Hematopoietic multipotent progenitor cell treated with erythropoietin and hydrocortisone succinate and interleukin-3 and kit ligand, for 17 days (in vitro differentiated cells): ENCODE measurements around the gene ST6GALNAC2.
"Not testable (repeated sequence)": the region's sequence is repeated elsewhere in the genome, so short reads cannot be mapped to it uniquely, and the experiment has no call there.

ENCODE experiments used
- DNase-seq: peaks from one replicate; pipeline ENCODE4 v3.0.0-alpha.2; 2015; ENCODE audit warnings: low spot score

Gene ST6GALNAC2

DNA sequence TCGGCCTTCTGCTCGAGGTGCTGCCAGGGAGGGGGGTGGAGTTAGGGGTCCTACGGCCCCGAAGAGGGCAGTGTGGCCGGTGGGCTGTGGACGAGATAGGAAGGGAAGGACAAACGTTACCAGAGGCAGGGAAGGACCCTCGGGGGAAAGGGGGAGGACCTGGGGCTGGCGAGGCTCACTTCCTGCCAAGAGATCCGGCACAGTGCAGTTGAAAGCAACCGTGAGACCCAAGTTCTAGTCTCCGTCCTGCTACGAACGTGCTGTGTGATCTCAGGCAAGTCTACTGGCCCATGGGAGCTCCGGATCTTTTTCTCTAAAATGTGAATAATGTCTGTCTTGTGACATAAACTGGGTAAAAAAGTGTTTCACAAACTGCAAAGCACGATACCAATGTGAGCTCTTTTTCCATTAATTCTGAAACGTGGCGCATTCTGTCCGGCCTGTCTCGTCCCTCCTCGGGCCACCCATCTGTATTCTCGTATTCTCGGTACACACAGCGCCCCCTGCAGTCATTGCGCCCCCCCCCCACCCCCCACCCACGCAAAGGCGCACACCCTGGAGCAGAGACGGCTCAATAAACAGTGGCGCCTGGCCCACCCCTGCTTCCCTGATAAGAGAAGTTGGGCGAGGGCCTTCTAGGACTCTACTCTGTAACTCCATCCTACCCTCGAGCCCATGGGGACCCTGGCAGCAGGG, 57.0 kb downstream of the ST6GALNAC2 start:
- no peak for DNase-seq

DNA sequence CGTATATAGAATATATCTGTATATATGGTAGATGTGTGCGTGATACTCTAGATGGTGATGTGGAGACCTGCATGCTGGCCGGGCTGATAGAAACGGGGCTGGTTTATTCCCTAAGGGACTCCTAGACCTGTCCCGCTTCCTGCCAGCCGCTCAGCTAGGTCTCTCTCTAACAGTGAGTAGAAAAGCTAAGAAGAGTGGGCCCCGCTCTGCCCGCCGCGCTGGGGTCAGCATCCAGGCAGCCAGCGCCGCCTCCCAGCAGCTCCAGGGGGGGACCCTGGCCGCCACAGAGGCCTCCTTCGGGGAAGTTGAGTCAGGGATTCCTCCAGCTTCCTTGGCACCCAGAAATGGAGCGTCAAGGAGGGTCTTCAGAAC, 57.5 kb downstream of the ST6GALNAC2 start:
- DNase-seq, result no peak

DNA sequence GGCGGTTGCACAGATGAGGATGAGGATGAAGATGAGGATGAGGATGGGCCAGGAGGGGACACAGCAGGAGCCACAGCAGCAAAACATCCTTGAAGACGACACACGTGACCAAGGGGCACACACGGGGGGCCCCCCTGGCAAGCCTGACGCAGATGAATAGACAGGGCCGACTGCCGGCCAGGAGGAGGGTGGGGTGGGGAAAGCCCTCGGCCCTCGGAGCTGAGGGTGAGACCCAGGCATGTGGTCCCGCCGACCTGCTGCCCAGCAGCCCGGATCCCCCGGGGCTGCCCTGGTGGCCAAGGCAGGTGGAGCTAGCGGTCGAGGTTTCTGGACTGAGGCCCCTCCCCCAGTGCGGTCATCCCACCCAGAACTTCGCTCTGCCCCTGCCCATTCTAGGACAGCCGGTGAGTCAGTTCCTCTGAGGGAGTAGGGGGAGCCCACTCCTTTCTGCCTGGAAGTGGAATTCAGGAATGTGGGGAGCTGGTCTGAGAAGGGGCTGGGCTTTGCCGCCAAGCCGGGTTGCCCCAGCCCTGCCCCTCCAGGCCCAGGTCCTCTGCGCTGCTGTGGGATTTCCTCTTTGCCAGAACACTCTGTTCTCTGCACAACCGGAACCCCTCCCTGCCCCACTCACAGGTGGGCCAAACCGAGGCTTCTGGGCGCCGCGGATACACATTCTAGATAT, 58.1 kb downstream of the ST6GALNAC2 start:
- DNase-seq, result no peak

DNA sequence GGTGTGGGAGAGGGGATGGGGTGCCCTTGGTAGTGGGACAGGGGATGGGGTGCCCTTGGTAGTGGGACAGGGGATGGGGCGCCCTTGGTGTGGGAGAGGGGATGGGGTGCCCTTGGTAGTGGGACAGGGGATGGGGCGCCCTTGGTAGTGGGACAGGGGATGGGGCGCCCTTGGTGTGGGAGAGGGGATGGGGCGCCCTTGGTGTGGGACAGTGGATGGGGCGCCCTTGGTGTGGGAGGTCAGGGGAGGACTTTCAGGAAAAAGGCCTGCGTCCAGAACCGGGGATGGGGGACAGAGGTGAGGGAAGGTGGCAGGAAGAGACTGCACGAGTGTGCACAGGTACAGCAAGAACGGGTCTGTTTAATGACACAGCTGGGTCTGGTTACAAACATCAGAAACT, 58.6 kb downstream of the ST6GALNAC2 start:
- not testable (repeated sequence) for DNase-seq

DNA sequence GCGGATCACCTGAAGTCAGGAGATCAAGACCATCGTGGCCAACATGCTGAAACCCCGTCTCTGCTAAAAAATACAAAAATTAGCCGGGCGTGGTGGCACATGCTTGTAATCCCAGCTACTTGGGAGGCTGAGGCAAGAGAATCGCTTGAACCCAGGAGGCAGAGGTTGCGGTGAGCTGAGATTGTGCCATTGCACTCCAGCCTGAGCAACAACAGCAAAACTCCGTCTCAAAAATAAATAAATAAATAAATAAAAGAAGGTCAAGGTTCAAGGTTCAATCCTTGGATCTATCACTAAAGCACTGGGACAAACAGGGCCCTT, 60.2 kb downstream of the ST6GALNAC2 start:
- not testable (repeated sequence) for DNase-seq

DNA sequence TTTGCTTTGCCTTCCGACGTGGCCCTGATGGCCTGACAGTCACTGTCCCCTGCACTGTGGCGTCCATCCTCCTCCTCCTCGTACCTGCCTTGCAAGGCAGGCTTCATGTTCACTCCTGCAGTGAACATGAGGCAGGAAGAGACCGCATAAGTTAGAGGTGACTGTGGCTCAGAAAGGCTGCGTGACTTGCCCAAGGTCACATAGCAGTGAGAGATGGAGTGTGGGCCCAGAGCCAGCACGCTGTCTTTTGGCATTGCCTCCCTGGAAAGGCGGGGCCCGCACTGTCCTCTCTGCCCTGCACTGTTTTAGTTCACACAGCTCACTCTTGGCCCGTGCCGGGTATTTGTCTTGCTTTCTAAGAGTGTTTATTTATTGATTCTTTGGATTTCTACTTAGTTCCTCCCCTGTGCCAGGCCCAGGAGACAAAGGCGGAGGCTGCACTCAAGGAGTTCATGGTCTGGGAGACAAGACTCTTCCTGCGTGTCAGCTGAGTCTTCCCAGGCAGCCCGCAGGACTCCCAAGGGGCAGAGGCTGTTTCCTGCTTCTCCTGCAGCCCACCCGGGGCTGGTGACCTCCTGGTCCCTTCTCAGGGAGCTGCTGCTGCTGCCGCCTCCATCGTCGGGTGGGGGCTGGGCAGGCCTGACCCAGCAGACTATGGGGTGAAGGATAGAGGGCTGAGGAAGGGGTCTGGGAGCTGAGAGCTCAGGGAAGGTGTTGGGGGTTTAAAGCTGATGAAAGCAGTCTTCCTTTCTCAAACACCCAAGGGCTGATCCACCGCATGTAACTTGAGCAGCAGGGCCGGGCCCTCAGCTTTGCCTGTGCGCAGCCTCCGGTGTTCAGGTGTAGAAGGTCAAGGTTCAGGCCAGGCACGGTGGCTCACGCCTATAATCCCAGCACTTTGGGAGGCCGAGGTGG, 60.8 kb downstream of the ST6GALNAC2 start:
- DNase-seq, result no peak

DNA sequence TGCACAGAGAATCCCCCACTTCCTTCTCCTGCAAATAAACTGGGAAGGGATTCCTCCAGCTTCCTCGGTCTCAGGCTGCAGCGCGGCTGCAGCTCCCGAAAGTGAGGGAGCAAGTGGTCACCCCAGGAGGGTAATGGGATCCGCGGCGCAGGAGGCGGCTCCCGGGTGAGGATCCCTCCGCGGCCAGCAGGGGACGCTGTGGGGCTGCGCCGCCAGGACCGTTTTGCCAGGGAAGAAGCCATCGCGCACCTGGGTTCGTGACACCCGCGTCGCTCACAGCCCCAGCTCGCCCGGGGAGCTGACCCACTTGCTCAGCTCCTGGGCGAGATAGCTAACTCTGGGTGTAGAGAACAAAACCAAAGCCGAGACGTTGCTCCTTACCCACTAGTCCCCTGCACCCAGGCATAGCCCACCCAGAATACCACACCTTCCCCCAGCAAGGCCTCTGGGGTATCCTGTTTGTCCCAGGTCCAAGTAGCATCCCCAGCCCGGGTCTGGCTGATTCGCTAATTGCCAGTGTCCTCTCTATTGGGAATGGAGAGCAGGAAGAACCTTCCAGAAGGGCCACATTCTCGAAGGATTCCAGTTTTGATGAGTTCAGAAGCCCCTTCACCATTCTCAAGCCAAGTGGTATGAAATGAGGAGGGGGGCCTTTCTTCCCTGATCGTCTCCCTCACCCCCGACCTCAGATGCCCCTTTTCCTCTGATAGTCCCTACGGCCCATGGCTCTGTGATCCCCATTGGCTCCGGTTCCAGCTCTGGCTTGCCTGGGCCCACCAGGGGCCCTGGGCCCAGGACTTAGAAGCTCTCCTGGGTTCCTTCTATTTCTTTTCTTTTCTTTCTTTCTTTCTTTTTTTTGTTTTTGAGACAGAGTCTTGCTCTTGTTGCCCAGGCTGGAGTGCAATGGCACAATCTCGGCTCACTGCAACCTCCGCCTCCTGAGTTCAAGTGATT, 62.3 kb downstream of the ST6GALNAC2 start:
- DNase-seq, result peak; percentile 75

DNA sequence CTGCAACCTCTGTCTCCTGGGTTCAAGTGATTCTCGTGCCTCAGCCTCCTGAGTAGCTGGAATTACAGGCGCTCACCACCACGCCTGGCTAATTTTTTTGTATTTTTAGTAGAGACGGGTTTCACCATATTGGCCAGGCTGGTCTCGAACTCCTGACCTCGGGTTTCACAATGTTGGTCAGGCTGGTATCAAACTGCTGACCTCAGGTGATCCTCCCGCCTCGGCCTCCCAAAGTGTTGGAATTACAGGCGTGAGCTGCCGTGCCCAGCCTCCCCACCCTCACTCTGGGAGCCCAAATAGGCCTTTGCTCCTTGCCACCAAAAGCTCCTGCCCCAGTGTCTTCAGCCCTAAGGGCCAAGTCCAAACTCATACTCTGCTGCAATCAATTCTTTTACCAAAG, 64.0 kb downstream of the ST6GALNAC2 start:
- DNase-seq, result not testable (repeated sequence)

DNA sequence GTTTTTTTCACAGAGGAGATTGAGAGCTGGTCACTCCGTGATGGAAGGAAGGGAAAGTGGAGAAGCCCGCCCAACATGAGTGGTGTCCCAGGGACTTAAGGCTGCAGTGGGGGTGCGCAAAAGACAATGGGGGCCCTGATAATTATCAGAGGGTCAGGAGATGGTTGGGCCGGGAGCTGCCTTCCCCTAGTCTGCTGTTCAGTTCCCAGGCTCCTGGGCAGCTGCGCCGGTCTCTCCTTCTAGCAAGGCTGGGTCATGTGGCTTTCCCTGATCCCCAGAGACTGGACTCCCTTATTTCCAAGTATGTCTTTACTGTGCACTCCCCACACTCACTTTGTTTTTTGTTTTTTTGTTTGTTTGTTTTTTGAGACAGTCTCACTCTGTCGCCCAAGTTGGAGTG, 64.4 kb downstream of the ST6GALNAC2 start:
- DNase-seq, result no peak

DNA sequence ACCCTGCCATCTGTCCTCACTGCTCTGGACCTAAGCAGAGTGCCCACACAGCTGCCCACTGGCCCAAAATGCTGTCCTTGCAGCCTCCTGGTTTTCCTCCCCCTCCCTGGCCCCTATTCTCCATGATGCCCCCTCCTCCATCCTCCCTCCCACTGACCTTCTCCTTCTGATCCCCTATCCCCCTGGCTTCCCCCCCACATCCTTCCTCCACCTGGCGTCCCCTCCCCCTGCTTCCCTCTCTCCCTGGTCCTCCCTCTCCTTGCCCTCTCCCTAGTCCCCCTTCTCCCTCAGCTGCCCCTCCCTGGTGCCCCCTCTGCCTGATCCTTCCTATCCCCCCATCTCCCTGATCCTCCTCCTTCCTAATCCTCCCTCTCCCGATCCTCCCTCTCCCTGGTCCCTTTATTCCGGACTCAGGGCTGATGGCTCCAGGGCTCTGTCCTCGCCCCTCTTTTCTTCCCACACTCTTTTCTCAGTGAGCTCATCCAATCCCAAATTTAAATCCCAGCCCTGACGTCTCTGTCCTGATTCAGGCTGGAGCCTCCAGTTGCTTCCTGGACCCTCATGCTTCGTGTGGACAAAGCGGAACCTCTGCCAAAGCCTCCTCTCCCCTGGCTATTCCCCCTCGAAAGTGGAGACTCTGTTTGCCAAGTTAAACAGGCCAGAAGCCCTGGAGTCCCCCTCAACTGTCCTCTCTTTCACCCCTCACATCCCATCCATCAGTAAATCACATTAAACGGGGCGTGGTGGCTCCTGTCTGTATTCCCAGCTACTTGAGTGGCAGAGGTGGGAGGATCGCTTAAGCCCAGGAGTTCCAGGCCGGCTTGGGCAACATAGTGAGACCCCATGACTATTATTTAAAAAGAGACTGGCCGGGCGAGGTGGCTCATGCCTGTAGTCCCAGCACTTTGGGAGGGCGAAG, 66.4 kb downstream of the ST6GALNAC2 start:
- no peak for DNase-seq

DNA sequence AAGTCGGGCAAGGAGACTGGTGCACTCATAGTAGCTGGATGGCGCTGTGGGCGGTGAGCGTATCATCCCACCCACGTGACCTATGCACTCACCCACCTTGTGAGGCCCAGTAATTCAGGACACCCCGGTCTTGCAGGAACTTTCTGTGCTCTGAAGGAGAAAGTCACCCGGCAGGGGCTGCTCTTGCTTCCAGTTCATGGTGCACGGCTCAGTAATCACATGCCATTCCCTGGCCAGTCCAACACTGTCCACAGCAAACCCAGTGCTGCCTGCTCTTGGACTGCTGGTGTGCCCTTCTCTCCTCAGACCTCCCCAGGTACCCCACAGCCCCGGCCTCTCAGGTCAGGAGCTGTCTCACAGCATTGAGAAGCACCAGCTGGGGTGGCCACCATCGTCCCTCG, 68.0 kb downstream of the ST6GALNAC2 start:
- DNase-seq, result no peak
